Skeletal muscle tissue (tissue), 4 donors: ENCODE results near the gene CTU2. TPM values are rescaled to one million over a fixed set of nuclear protein-coding genes. Genes with fewer than 3 reads are reported as not detected.

ENCODE experiments used
- H3K27ac ChIP-seq: one replicate; pipeline ENCODE4 v1.7.0; 2013; ENCODE audit warnings: mild to moderate bottlenecking, low read depth, low read length, inconsistent platforms
- H3K27me3 ChIP-seq, 3 donors: one replicate each; pipeline ENCODE4 v1.7.0; 2013; ENCODE audit warnings: low read length in 3 of 3; ENCODE audit not compliant: control insufficient read depth in 3 of 3, insufficient read depth in 3 of 3
- H3K36me3 ChIP-seq, 3 donors: one replicate each; pipeline ENCODE4 v1.7.0; 2013; ENCODE audit warnings: low read length in 3 of 3; ENCODE audit not compliant: control insufficient read depth in 3 of 3, insufficient read depth in 3 of 3
- H3K4me1 ChIP-seq, 3 donors: one replicate each; pipeline ENCODE4 v1.7.0; 2013; ENCODE audit warnings: low read length in 3 of 3, mild to moderate bottlenecking in 3 of 3; ENCODE audit not compliant: control insufficient read depth in 3 of 3, insufficient read depth in 3 of 3
- H3K4me3 ChIP-seq, 3 donors: one replicate each; pipeline ENCODE4 v1.7.0; 2013; ENCODE audit warnings: low read length in 3 of 3
- H3K9ac ChIP-seq, 3 donors: one replicate each; pipeline ENCODE4 v1.7.0; 2013; ENCODE audit warnings: low read length in 3 of 3, mild to moderate bottlenecking in 3 of 3, moderate library complexity in 2 of 3, low read depth in 1 of 3
- H3K9me3 ChIP-seq, 3 donors: one replicate each; pipeline ENCODE4 v1.7.0; 2013; ENCODE audit warnings: low read length in 3 of 3; ENCODE audit not compliant: control insufficient read depth in 3 of 3
- total RNA-seq: library from RNA; depleted of rRNA; stranded (reverse); fragments of >200 nt; gene quantifications from one replicate; pipeline ENCODE4 v1.2.3, GENCODE V29; 2014
- donor health status: Osteomylitis.

The CTU2 gene
- total RNA-seq: 10.4 TPM

GRCh38 chr16:88706229-88706964, at the start of gene CTU2, which contains the start of gene RNF166:
CTU2 (plus strand) TSS chr16:88706503; CDS start chr16:88706531, 28 bp downstream.
RNF166 (minus strand) TSS chr16:88706408; CDS start chr16:88706325, 83 bp downstream.
- H3K4me1 ChIP-seq: peaks cover 35 to 49% (median 37%) of the 10 kb centered on the region in 3 donors
- H3K4me3 ChIP-seq: peak within 1 kb of the TSS; percentile 97 to 100 (median 97)
- H3K27ac ChIP-seq: peak within 1 kb of the TSS; percentile 87
- H3K9me3 ChIP-seq: no peaks in the 10 kb centered on the region
- peaks cover 0 to 12% (median 10%) of the 10 kb centered on the region in 3 donors for H3K36me3 ChIP-seq
- no peaks in the 10 kb centered on the region for H3K27me3 ChIP-seq
- peak within 1 kb of the TSS; percentile 95 to 98 (median 96) for H3K9ac ChIP-seq

GRCh38 chr16:88657371-88657770, 48.9 kb upstream of the CTU2 start:
- Histone ChIP-seq H3K9me3 (no peaks in the 10 kb centered on the region), H3K36me3 (peaks cover 18 to 36% (median 23%) of the 10 kb centered on the region in 3 donors), H3K4me1 (peaks cover 4 to 5% (median 5%) of the 10 kb centered on the region in 3 donors), H3K27ac (no peak overlapping the region), H3K27me3 (no peaks in the 10 kb centered on the region), H3K4me3 (no peak overlapping the region), H3K9ac (no peak overlapping the region)

- Histone ChIP-seq H3K9me3 (no peaks in the 10 kb centered on the region), H3K9ac (no peak overlapping the region), H3K36me3 (peaks cover 15 to 31% (median 15%) of the 10 kb centered on the region in 3 donors), H3K4me3 (no peak overlapping the region), H3K27ac (no peak overlapping the region), H3K4me1 (peaks cover 7 to 8% (median 8%) of the 10 kb centered on the region in 3 donors), H3K27me3 (no peaks in the 10 kb centered on the region)
These were observed 47.6 kb upstream of the CTU2 start for GRCh38 chr16:88658714-88659113.

- Histone ChIP-seq H3K9me3 (no peaks in the 10 kb centered on the region), H3K4me1 (peaks cover 8 to 12% (median 9%) of the 10 kb centered on the region in 3 donors), H3K9ac (no peak overlapping the region), H3K27me3 (no peaks in the 10 kb centered on the region), H3K36me3 (peaks cover 12 to 30% (median 13%) of the 10 kb centered on the region in 3 donors), H3K27ac (no peak overlapping the region), H3K4me3 (no peak overlapping the region)
These were observed 47.1 kb upstream of the CTU2 start for GRCh38 chr16:88659160-88659559.

GRCh38 chr16:88661468-88661867, 44.8 kb upstream of the CTU2 start:
- H3K4me1 ChIP-seq: peaks cover 17 to 22% (median 17%) of the 10 kb centered on the region in 3 donors
- peaks cover 5 to 19% (median 8%) of the 10 kb centered on the region in 3 donors for H3K36me3 ChIP-seq
- no peak overlapping the region for H3K27ac ChIP-seq
- H3K4me3 ChIP-seq: no peak overlapping the region
- H3K9me3 ChIP-seq: no peaks in the 10 kb centered on the region
- H3K27me3 ChIP-seq: no peaks in the 10 kb centered on the region
- H3K9ac ChIP-seq: no peak overlapping the region

GRCh38 chr16:88662222-88662842, 44.0 kb upstream of the CTU2 start:
- Histone ChIP-seq H3K4me3 (peak overlapping the region; percentile 76 to 95 (median 93)), H3K4me1 (peaks cover 17 to 22% (median 18%) of the 10 kb centered on the region in 3 donors), H3K36me3 (peaks cover 5 to 15% (median 5%) of the 10 kb centered on the region in 3 donors), H3K27ac (peak overlapping the region; percentile 82), H3K9me3 (no peaks in the 10 kb centered on the region), H3K9ac (peak overlapping the region; percentile 81 to 97 (median 83)), H3K27me3 (no peaks in the 10 kb centered on the region)

- H3K27ac ChIP-seq: peak within 1 kb of the TSS; percentile 82
- H3K4me1 ChIP-seq: peaks cover 17 to 22% (median 18%) of the 10 kb centered on the region in 3 donors
- peak within 1 kb of the TSS; percentile 89 to 97 (median 89) for H3K9ac ChIP-seq
- peaks cover 4 to 8% (median 5%) of the 10 kb centered on the region in 3 donors for H3K36me3 ChIP-seq
- H3K27me3 ChIP-seq: no peaks in the 10 kb centered on the region
- no peaks in the 10 kb centered on the region for H3K9me3 ChIP-seq
- peak within 1 kb of the TSS; percentile 81 to 95 (median 93) for H3K4me3 ChIP-seq
These were observed 43.3 kb upstream of the CTU2 start, which contains the start of gene MVD for GRCh38 chr16:88662843-88663606. MVD (minus strand) TSS chr16:88663091; CDS start chr16:88663080, 11 bp downstream.

GRCh38 chr16:88665148-88665547, 41.2 kb upstream of the CTU2 start:
- no peak overlapping the region for H3K4me3 ChIP-seq
- H3K36me3 ChIP-seq: peaks cover 0 to 3% (median 2%) of the 10 kb centered on the region in 3 donors
- peak overlapping the region; percentile 37 for H3K27ac ChIP-seq
- peaks cover 23 to 26% (median 24%) of the 10 kb centered on the region in 3 donors for H3K4me1 ChIP-seq
- H3K9me3 ChIP-seq: no peaks in the 10 kb centered on the region
- no peak overlapping the region for H3K9ac ChIP-seq
- H3K27me3 ChIP-seq: no peaks in the 10 kb centered on the region

GRCh38 chr16:88665570-88665969, 40.7 kb upstream of the CTU2 start:
- no peaks in the 10 kb centered on the region for H3K9me3 ChIP-seq
- peak overlapping the region; percentile 8 for H3K27ac ChIP-seq
- peaks cover 24 to 28% (median 26%) of the 10 kb centered on the region in 3 donors for H3K4me1 ChIP-seq
- no peak overlapping the region for H3K9ac ChIP-seq
- H3K27me3 ChIP-seq: no peaks in the 10 kb centered on the region
- peaks cover 0 to 3% (median 2%) of the 10 kb centered on the region in 3 donors for H3K36me3 ChIP-seq
- H3K4me3 ChIP-seq: no peak overlapping the region
